ENCODE results near the gene FLNB.

The FLNB gene

DNA sequence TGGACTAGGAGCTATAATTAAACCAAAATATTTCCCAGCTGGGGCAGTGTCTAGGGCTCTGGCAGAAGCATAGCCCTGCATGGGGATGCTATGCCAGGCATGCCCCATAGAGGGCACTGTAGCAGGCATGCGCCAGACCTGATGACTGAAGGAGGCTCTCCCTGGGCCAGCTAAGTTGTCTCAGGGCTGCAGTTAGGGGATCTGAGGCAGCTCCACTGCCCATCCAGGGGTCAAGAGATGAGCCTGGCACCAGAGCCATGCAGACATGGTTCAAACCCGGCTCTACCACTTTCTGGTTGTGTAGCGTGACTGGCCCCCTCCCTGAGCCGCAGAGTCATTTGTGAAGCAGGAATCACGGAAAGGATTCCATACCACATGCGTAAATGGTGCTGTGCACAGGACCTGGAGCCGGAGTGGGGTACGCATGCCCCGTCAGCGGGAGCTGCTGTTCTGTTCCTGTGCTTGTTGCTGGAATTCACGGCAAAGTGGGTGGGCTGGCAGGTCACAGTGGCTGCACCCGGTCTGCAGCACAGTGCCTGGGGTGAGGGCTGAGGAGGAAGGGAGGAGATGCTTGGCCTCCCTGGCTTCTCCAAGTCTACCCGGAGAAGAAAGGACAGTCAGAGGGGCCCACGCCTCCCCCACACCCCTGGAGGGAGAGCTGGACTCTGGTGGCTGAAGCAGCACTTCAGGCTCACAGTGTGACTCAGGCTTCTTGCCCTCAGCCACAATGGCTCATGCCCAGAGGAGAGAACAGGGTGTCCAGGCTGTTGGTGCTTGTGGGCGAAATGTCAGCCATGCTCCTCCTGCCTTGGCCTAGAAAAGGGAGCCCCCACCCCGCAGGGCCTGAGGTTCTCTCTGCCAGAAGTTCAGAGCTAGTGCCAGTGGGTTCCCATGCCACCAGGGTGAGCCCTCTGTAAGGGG is 159.5 kb downstream of the FLNB start:
- TF ChIP-seq, protein P1, sequence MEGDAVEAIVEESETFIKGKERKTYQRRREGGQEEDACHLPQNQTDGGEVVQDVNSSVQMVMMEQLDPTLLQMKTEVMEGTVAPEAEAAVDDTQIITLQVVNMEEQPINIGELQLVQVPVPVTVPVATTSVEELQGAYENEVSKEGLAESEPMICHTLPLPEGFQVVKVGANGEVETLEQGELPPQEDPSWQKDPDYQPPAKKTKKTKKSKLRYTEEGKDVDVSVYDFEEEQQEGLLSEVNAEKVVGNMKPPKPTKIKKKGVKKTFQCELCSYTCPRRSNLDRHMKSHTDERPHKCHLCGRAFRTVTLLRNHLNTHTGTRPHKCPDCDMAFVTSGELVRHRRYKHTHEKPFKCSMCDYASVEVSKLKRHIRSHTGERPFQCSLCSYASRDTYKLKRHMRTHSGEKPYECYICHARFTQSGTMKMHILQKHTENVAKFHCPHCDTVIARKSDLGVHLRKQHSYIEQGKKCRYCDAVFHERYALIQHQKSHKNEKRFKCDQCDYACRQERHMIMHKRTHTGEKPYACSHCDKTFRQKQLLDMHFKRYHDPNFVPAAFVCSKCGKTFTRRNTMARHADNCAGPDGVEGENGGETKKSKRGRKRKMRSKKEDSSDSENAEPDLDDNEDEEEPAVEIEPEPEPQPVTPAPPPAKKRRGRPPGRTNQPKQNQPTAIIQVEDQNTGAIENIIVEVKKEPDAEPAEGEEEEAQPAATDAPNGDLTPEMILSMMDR (IDR thresholded peaks at IDR 0.05) = peak; percentile 87

DNA sequence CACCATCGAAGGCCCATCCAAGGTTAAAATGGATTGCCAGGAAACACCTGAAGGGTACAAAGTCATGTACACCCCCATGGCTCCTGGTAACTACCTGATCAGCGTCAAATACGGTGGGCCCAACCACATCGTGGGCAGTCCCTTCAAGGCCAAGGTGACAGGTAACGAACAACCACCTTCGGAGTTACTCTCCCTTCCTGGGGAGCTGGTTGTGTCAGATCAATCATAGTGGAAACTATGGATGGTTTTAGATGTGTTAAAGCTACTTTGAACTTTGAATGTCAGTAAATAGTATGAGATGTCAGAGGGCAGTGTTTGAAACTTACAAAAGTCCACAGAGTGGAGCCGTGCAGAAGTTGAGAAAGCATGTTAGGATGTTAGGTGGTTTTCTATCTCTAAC is 160.3 kb downstream of the FLNB start:
- TF ChIP-seq, protein P1 (IDR thresholded peaks at IDR 0.05) = no peak

DNA sequence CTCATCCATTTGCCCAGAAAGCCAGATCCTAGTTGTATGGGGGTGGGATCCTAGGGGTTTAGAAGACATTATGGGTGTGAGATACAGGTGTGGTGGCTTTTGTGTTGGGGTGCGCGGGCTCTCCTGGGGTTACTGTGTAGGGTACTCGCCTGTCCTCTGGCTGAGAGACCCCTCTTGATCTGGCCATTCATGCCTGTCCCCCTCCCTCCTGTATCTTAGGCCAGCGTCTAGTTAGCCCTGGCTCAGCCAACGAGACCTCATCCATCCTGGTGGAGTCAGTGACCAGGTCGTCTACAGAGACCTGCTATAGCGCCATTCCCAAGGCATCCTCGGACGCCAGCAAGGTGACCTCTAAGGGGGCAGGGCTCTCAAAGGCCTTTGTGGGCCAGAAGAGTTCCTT is 161.1 kb downstream of the FLNB start:
- TF ChIP-seq, protein P1 (IDR thresholded peaks at IDR 0.05) = no peak

DNA sequence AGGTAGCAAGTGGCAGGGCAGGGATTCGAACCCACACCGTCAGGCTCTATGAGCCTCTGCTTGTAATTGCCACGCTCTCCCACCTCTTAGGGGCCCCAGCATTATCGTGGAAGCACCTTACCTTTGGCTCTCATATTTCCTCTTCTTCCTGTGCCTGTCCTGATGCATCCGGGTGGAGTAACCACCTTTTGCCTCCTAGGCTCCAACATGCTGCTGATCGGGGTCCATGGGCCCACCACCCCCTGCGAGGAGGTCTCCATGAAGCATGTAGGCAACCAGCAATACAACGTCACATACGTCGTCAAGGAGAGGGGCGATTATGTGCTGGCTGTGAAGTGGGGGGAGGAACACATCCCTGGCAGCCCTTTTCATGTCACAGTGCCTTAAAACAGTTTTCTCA is 162.2 kb downstream of the FLNB start:
- TF ChIP-seq, protein P1 (IDR thresholded peaks at IDR 0.05) = no peak

DNA sequence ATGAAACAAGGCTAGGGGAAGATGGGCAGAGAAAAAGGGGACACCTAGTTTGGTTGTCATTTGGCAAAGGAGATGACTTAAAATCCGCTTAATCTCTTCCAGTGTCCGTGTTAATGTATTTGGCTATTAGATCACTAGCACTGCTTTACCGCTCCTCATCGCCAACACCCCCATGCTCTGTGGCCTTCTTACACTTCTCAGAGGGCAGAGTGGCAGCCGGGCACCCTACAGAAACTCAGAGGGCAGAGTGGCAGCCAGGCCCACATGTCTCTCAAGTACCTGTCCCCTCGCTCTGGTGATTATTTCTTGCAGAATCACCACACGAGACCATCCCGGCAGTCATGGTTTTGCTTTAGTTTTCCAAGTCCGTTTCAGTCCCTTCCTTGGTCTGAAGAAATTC is 162.9 kb downstream of the FLNB start:
- TF ChIP-seq, protein P1 (IDR thresholded peaks at IDR 0.05) = no peak

DNA sequence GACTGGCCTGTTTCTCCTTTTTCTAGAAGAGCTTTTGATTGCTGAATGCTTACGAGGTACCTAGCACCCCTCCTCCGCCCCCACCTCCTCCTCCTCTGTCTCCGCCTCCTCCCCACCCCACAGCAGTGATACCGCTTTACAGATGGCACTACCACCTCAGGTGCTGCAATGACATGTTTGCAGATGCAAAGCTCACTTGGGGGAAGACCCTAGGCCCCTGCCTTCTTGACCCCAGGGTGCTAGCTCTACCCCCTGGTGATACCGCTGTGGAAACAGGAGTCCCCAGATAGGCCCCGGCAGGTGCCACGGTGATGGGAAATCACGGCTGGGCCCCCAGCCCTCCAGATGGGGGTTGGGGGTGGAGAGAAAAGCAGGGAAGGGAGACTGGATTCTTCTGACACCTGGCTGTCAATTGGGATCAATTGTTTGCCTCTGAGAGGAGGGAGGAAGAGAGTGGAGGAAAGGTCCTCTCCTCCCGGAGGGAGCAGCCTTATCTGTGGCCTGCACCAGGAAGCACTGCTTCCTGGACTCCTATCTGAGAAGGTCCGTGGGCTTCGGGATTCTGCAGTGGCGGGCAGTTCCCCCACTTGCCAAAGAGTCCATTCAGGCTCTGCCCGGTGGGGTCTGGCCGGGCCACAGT is 164.9 kb downstream of the FLNB start:
- TF ChIP-seq, protein P1 (IDR thresholded peaks at IDR 0.05) = no peak

DNA sequence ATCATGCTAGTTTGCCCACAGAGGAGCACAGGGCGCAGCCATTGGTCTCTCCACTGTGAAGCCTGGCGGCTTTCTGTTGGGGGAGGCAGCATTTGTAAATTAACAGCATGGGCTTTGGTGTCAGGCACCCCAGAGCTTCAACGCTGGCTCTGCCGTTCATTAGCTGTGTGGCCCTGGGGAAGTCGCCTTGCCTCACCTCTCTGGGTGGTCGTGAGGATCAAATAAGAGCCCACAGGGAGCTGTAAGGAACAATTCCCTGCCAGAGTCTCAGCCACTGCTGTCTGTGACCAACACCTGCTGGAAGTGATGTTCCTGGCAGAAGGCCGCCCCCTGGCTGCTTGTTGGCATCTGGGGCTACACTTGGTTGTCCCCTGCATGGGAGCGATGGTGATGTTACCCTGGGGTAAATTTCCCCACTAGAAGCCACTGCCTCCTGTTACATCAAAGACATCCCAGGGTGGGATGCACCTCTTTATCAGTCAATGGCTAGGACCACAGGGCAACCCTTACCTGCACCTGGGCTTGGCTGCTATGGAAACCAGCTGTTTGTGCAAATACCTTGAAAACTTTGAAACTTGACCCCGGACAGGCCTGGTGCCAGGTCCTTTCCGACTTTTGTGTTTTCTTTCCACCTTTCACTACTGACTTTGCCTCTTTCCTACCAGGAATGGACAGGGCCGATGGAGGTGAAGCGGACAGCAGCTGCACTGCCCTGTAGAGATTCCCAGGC is 165.6 kb downstream of the FLNB start:
- TF ChIP-seq, protein P1 (IDR thresholded peaks at IDR 0.05) = peak; percentile 58

All from LNCAP (cell line).